Measurements from ENCODE around the gene NFIB. TPM values are rescaled to one million over a fixed set of nuclear protein-coding genes. Genes with fewer than 3 reads are reported as not detected.

Gene NFIB
- total RNA-seq, 1 experiment from 2014 or later = 14.3 TPM

- Histone ChIP-seq H2BK15ac (ENCODE audit: low read depth, low read length) (no peak overlapping the region), H4K8ac (replicated peaks; ENCODE audit: insufficient read length, low read depth, low read length) (no peak overlapping the region), H3K18ac (ENCODE audit: insufficient read length, low read depth, low read length) (no peak overlapping the region), H3K9ac (ENCODE audit: extremely low read depth, insufficient read length, low read length) (no peak overlapping the region), H3K56ac (ENCODE audit: insufficient read length, low read depth, low read length) (no peak overlapping the region), H3K4me1 (ENCODE audit: insufficient read depth, low read length) (peaks cover 11% of the 10 kb centered on the region; the same call in 1 of the 2 replicates), H3K4me2 (ENCODE audit: insufficient read depth, insufficient read length, low read length) (peak overlapping the region; percentile 37), H3K27me3 (ENCODE audit: insufficient read depth, low read length) (no peaks in the 10 kb centered on the region), H4K20me1 (ENCODE audit: control insufficient read depth, insufficient read depth, insufficient read length) (no peaks in the 10 kb centered on the region), H2BK120ac (ENCODE audit: low read depth, low read length, poor library complexity, severe bottlenecking) (no peak overlapping the region), H4K91ac (ENCODE audit: insufficient read length, low read depth, low read length) (no peak overlapping the region), H2BK5ac (ENCODE audit: insufficient read length, low read length) (no peak overlapping the region), H3K9me3 (ENCODE audit: control insufficient read depth, low read depth, low read length) (no peaks in the 10 kb centered on the region), H4K5ac (ENCODE audit: insufficient read length, low read depth, low read length) (no peak overlapping the region), H3T11ph (ENCODE audit: low read length) (no peak overlapping the region), H2BK20ac (ENCODE audit: low read depth, low read length, poor library complexity, severe bottlenecking) (no peak overlapping the region), H3K23ac (ENCODE audit: insufficient read length, low read depth, low read length) (no peak overlapping the region), H3K23me2 (ENCODE audit: insufficient read length, low read depth, low read length, poor library complexity, severe bottlenecking) (no peaks in the 10 kb centered on the region), H3K79me1 (ENCODE audit: insufficient read depth, low read depth, low read length, poor library complexity, severe bottlenecking) (no peaks in the 10 kb centered on the region), H3K14ac (ENCODE audit: insufficient read depth, low read length) (no peak overlapping the region), H3K79me2 (ENCODE audit: insufficient read depth, low read length) (no peaks in the 10 kb centered on the region), H2AFZ (ENCODE audit: low read length) (no peak overlapping the region), H2BK12ac (ENCODE audit: insufficient read length, low read depth, low read length) (no peak overlapping the region), H3K4ac (ENCODE audit: low read depth, low read length) (no peak overlapping the region), H3K27ac (ENCODE audit: insufficient read length, low read depth, low read length) (peak overlapping the region; percentile 88), H2AK5ac (ENCODE audit: insufficient read length, low read length) (no peak overlapping the region)
- Mint-ChIP-seq H3K4me1 (peaks cover 28 to 60% of the 10 kb centered on the region in 2 experiments), H3K27ac (peak overlapping the region in 2 of 3 experiments; percentile 22 to 62; a peak in 4 of 7 replicates), H3K27me3 (ENCODE audit: low read depth) (no peaks in the 10 kb centered on the region), H3K36me3 (ENCODE audit: insufficient read depth in 1 of 3, low read depth in 3 of 3) (peaks cover 0 to 2% (median 0%) of the 10 kb centered on the region in 3 experiments; a peak in 1 of 7 replicates), H3K9me3 (no peaks in the 10 kb centered on the region), H3K4me3 (no peak overlapping the region)
- DNase-seq = peak; percentile 33
- WGBS (ENCODE audit: extremely low coverage, insufficient read length, low lambda C conversion rate) = no CpG with 5 or more reads among the region's 4 CpGs
- TF ChIP-seq CTCF (conservative IDR thresholded peaks at IDR 0.05) = no peak
Observed at GRCh38 chr9:14238518-14238917, 75.4 kb downstream of the NFIB start.

Measured in H9 (cell line).